Activated CD4-positive, alpha-beta T cell treated with anti-CD3 and anti-CD28 coated beads for 24 hours (primary cell): ENCODE results near the gene SMAP2.
"Not testable (repeated sequence)": the region's sequence is repeated elsewhere in the genome, so short reads cannot be mapped to it uniquely, and the experiment has no call there.

Experiments used
- DNase-seq, 2 donors: peaks; one replicate each; pipeline ENCODE4 v3.0.0-alpha.2; 2020; ENCODE audit warnings: low read depth in 2 of 2

The SMAP2 gene

GRCh38 chr1:40373323-40374283 lies at the start of gene SMAP2:
SMAP2 (plus strand) TSS chr1:40373727; CDS start chr1:40374121, 394 bp downstream.
- peak; percentile 95 to 96 for DNase-seq

GRCh38 chr1:40331403-40331802 lies 42.1 kb upstream of the SMAP2 start:
- not testable (repeated sequence) for DNase-seq

GRCh38 chr1:40332695-40333094 lies 40.8 kb upstream of the SMAP2 start:
- DNase-seq: no peak

- DNase-seq: no peak
Observed at GRCh38 chr1:40337443-40337842, 36.1 kb upstream of the SMAP2 start.

- DNase-seq: peak; percentile 84 to 87
Observed at GRCh38 chr1:40338745-40339419, 34.6 kb upstream of the SMAP2 start.

- DNase-seq: no peak
Observed at GRCh38 chr1:40339420-40340323, 33.9 kb upstream of the SMAP2 start.

- no peak for DNase-seq
Observed at GRCh38 chr1:40341491-40342380, 31.8 kb upstream of the SMAP2 start.

GRCh38 chr1:40342381-40342717 lies 31.2 kb upstream of the SMAP2 start:
- DNase-seq: not testable (repeated sequence)

- no peak for DNase-seq
Observed at GRCh38 chr1:40344597-40344996, 28.9 kb upstream of the SMAP2 start.

- DNase-seq: no peak
Observed at GRCh38 chr1:40350391-40350790, 23.1 kb upstream of the SMAP2 start.

- no peak for DNase-seq
Observed at GRCh38 chr1:40351124-40351523, 22.4 kb upstream of the SMAP2 start.

- no peak for DNase-seq
Observed at GRCh38 chr1:40352126-40352525, 21.4 kb upstream of the SMAP2 start.

GRCh38 chr1:40353082-40353481 lies 20.4 kb upstream of the SMAP2 start:
- DNase-seq: no peak

GRCh38 chr1:40357625-40358024 lies 15.9 kb upstream of the SMAP2 start:
- no peak for DNase-seq

GRCh38 chr1:40360631-40361030 lies 12.9 kb upstream of the SMAP2 start:
- no peak for DNase-seq

GRCh38 chr1:40361201-40361600 lies 12.3 kb upstream of the SMAP2 start:
- no peak for DNase-seq

- no peak for DNase-seq
Observed at GRCh38 chr1:40361637-40362036, 11.9 kb upstream of the SMAP2 start.

GRCh38 chr1:40362199-40362598 lies 11.3 kb upstream of the SMAP2 start:
- no peak for DNase-seq

- no peak for DNase-seq
Observed at GRCh38 chr1:40362699-40363098, 10.8 kb upstream of the SMAP2 start.

GRCh38 chr1:40363721-40364120 lies 9.8 kb upstream of the SMAP2 start:
- no peak for DNase-seq

GRCh38 chr1:40371707-40372258 lies 1.7 kb upstream of the SMAP2 start:
- no peak for DNase-seq
